Liver (tissue), 9 donors: ENCODE measurements around the gene YPEL2. TPM values are rescaled to one million over a fixed set of nuclear protein-coding genes. Genes with fewer than 3 reads are reported as not detected.

Experiments used
- DNase-seq: peaks from one replicate; pipeline ENCODE4 v3.0.0-alpha.2; 2017; ENCODE audit warnings: low spot score
- H3K27ac ChIP-seq, 2 donors: one replicate each; pipeline ENCODE4 v1.7.0; 2013; ENCODE audit warnings: inconsistent platforms in 2 of 2, low read length in 2 of 2, control low read depth in 1 of 2, low read depth in 1 of 2, mild to moderate bottlenecking in 1 of 2
- H3K27me3 ChIP-seq, 4 donors: one replicate each; pipeline versions ENCODE4 v1.6.1 to v1.7.0; 2013; ENCODE audit warnings: low read length in 3 of 4, inconsistent platforms in 1 of 4, mild to moderate bottlenecking in 1 of 4, moderate library complexity in 1 of 4; ENCODE audit not compliant: control insufficient read depth in 4 of 4, insufficient read depth in 4 of 4
- H3K36me3 ChIP-seq, 4 donors: one replicate each; pipeline versions ENCODE4 v1.6.1 to v1.7.0; 2013; ENCODE audit warnings: low read length in 3 of 4, mild to moderate bottlenecking in 3 of 4, low read depth in 1 of 4, moderate library complexity in 1 of 4; ENCODE audit not compliant: control insufficient read depth in 4 of 4, insufficient read depth in 3 of 4
- H3K4me1 ChIP-seq, 4 donors: one replicate each; pipeline versions ENCODE4 v1.6.1 to v1.7.0; 2013; ENCODE audit warnings: low read length in 3 of 4, mild to moderate bottlenecking in 3 of 4, moderate library complexity in 1 of 4; ENCODE audit not compliant: control insufficient read depth in 4 of 4, insufficient read depth in 4 of 4
- H3K4me3 ChIP-seq, 3 donors: one replicate each; pipeline versions ENCODE4 v1.6.1 to v1.7.0; 2013; ENCODE audit warnings: low read length in 3 of 3, control low read depth in 1 of 3, low read depth in 1 of 3, mild to moderate bottlenecking in 1 of 3
- H3K9ac ChIP-seq, 2 donors: one replicate each; pipeline ENCODE4 v1.7.0; 2013; ENCODE audit warnings: low read length in 2 of 2, mild to moderate bottlenecking in 2 of 2, moderate library complexity in 2 of 2, control low read depth in 1 of 2, low read depth in 1 of 2
- H3K9me3 ChIP-seq, 4 donors: one replicate each; pipeline versions ENCODE4 v1.6.1 to v1.7.0; 2013; ENCODE audit warnings: low read length in 3 of 4; ENCODE audit not compliant: control insufficient read depth in 4 of 4
- ATF3 ChIP-seq: IDR thresholded peaks from 2 replicates; pipeline ENCODE4 v1.6.1; 2016; ENCODE audit warnings: antibody characterized with exemption
- EGR1 ChIP-seq, 2 donors: IDR thresholded peaks; 2 replicates each; pipeline ENCODE4 v1.6.1; 2016 to 2018; ENCODE audit warnings: antibody characterized with exemption in 2 of 2, low read depth in 2 of 2
- FOXA2 ChIP-seq: IDR thresholded peaks from 2 replicates; pipeline ENCODE4 v1.6.1; 2016; ENCODE audit warnings: antibody characterized with exemption
- GABPA ChIP-seq, 2 donors: IDR thresholded peaks in 1 of 2; conservative IDR thresholded peaks in 1 of 2; 2 replicates each; pipeline ENCODE4 v1.6.1; 2016; ENCODE audit warnings: antibody characterized with exemption in 2 of 2, mild to moderate bottlenecking in 1 of 2, moderate library complexity in 1 of 2
- HNF4A ChIP-seq, 2 donors: conservative IDR thresholded peaks; 2 replicates each; pipeline ENCODE4 v1.6.1; 2016; ENCODE audit warnings: antibody characterized with exemption in 2 of 2, mild to moderate bottlenecking in 2 of 2
- HNF4G ChIP-seq: IDR thresholded peaks from 2 replicates; pipeline ENCODE4 v1.6.1; 2016; ENCODE audit warnings: antibody characterized with exemption
- JUND ChIP-seq, 2 donors: IDR thresholded peaks; 2 replicates each; pipeline ENCODE4 v1.6.1; 2016; ENCODE audit warnings: antibody characterized with exemption in 2 of 2
- NR2F2 ChIP-seq: IDR thresholded peaks from 2 replicates; pipeline ENCODE4 v1.6.1; 2016; ENCODE audit warnings: antibody characterized with exemption
- RAD21 ChIP-seq, 2 donors: IDR thresholded peaks; 2 replicates each; pipeline ENCODE4 v1.6.1; 2016; ENCODE audit warnings: antibody characterized with exemption in 2 of 2, mild to moderate bottlenecking in 2 of 2
- RXRA ChIP-seq, 2 donors: IDR thresholded peaks; 2 replicates each; pipeline ENCODE4 v1.6.1; 2017 to 2018; ENCODE audit warnings: antibody characterized with exemption in 2 of 2, mild to moderate bottlenecking in 1 of 2
- SP1 ChIP-seq: IDR thresholded peaks from 2 replicates; pipeline ENCODE4 v1.6.1; 2018; ENCODE audit warnings: antibody characterized with exemption, mild to moderate bottlenecking
- TAF1 ChIP-seq: conservative IDR thresholded peaks from 2 replicates; pipeline ENCODE4 v1.6.1; 2016; ENCODE audit warnings: antibody characterized with exemption, mild to moderate bottlenecking
- YY1 ChIP-seq: IDR thresholded peaks from 2 replicates; pipeline ENCODE4 v1.6.1; 2016; ENCODE audit warnings: antibody characterized with exemption, mild to moderate bottlenecking
- ZBTB33 ChIP-seq: IDR thresholded peaks from 2 replicates; pipeline ENCODE4 v1.6.1; 2016; ENCODE audit warnings: antibody characterized with exemption
- WGBS: extraction: QIAGEN DNeasy Blood & Tissue Kit; methylation state at CpG from one replicate; pipeline ENCODE4 v1.1.7; 2013; 5-methylcytosine and 5-hydroxymethylcytosine counted together
- polyA plus RNA-seq, 2 donors: library from polyadenylated mRNA; stranded (reverse) in 1 of 2; unstranded in 1 of 2; fragments of 200-250 nt in 1 of 2; fragments of >200 nt in 1 of 2; fragmentation: Nextera tagmentation in 1 of 2; extraction: Ambion mirVana in 1 of 2; gene quantifications; one replicate each; pipeline versions ENCODE4 v1.2.1 to v1.2.3, GENCODE V29; 2013 to 2015
- total RNA-seq, 2 donors: library from RNA; depleted of rRNA; stranded (reverse); fragments of >200 nt; gene quantifications; one replicate each; pipeline ENCODE4 v1.2.3, GENCODE V29; 2014
- donor health status: healthy.
- donor health status: healthy.
- donor health status: healthy.
- donor health status: healthy.
- donor health status: healthy.

YPEL2 gene
- total and polyA plus RNA-seq, 4 donors: 4.2 to 23.8 (median 11.3) TPM

GRCh38 chr17:59353936-59354755 is 22.7 kb downstream of the YPEL2 start:
- Histone ChIP-seq H3K36me3 (peaks cover 0 to 12% (median 4%) of the 10 kb centered on the region in 4 donors), H3K9ac (no peak overlapping the region), H3K4me3 (no peak overlapping the region), H3K4me1 (peaks cover 16 to 48% (median 42%) of the 10 kb centered on the region in 4 donors), H3K27me3 (no peaks in the 10 kb centered on the region), H3K27ac (peak overlapping the region in 1 of 2 donors; percentile 13), H3K9me3 (no peaks in the 10 kb centered on the region)
- no peak for DNase-seq
- 70% methylated on average over 9 of the region's 9 CpGs for WGBS
- TF ChIP-seq GABPA (IDR thresholded peaks at IDR 0.05 in 1 of 2, conservative IDR thresholded peaks at IDR 0.05 in 1 of 2): no peak
- no peak for TF ChIP-seq YY1
- no peak for TF ChIP-seq FOXA2
- TF ChIP-seq HNF4A (conservative IDR thresholded peaks at IDR 0.05): no peak
- TF ChIP-seq EGR1 (IDR thresholded peaks at IDR 0.05; ENCODE audit: low read depth in 2 of 2): no peak
- TF ChIP-seq SP1: no peak
- TF ChIP-seq NR2F2: no peak
- TF ChIP-seq ZBTB33: no peak
- TF ChIP-seq ATF3: no peak
- TF ChIP-seq TAF1: no peak
- TF ChIP-seq JUND (IDR thresholded peaks at IDR 0.05): no peak

GRCh38 chr17:59355030-59355701 is 23.7 kb downstream of the YPEL2 start:
- no peak for DNase-seq
- H3K4me1 ChIP-seq: peaks cover 14 to 43% (median 37%) of the 10 kb centered on the region in 4 donors
- WGBS: 64% methylated on average over 4 of the region's 4 CpGs

GRCh38 chr17:59355702-59356325 is 24.4 kb downstream of the YPEL2 start:
- Histone ChIP-seq H3K4me3 (no peak overlapping the region), H3K4me1 (peaks cover 11 to 42% (median 34%) of the 10 kb centered on the region in 4 donors), H3K27ac (no peak overlapping the region), H3K27me3 (no peaks in the 10 kb centered on the region), H3K9ac (no peak overlapping the region), H3K36me3 (peaks cover 0 to 12% (median 6%) of the 10 kb centered on the region in 4 donors), H3K9me3 (no peaks in the 10 kb centered on the region)
- no peak for DNase-seq
- 80% methylated on average over 4 of the region's 4 CpGs for WGBS
- TF ChIP-seq GABPA (IDR thresholded peaks at IDR 0.05 in 1 of 2, conservative IDR thresholded peaks at IDR 0.05 in 1 of 2): no peak
- no peak for TF ChIP-seq EGR1 (IDR thresholded peaks at IDR 0.05; ENCODE audit: low read depth in 2 of 2)
- TF ChIP-seq SP1: no peak
- TF ChIP-seq NR2F2: no peak

More at GRCh38 chr17:59355030-59355701, 23.7 kb downstream of the YPEL2 start:
- H3K9me3 ChIP-seq: no peaks in the 10 kb centered on the region
- H3K9ac ChIP-seq: no peak overlapping the region
- peaks cover 0 to 12% (median 5%) of the 10 kb centered on the region in 4 donors for H3K36me3 ChIP-seq
- no peak overlapping the region for H3K4me3 ChIP-seq
- TF ChIP-seq TAF1 (no peak), RXRA (IDR thresholded peaks at IDR 0.05) (peak in 1 of 2 donors; percentile 11), HNF4G (no peak), RAD21 (IDR thresholded peaks at IDR 0.05) (peak in 1 of 2 donors; percentile 23), HNF4A (conservative IDR thresholded peaks at IDR 0.05) (no peak), GABPA (IDR thresholded peaks at IDR 0.05 in 1 of 2, conservative IDR thresholded peaks at IDR 0.05 in 1 of 2) (no peak)
- no peaks in the 10 kb centered on the region for H3K27me3 ChIP-seq
- H3K27ac ChIP-seq: peak overlapping the region in 1 of 2 donors; percentile 16
